NT2/D1 (cell line): ENCODE data around the gene TMEM39A.

ENCODE experiments used
- SUZ12 ChIP-seq: IDR thresholded peaks from 2 replicates; pipeline ENCODE4 v1.6.1; 2011; ENCODE audit not compliant: insufficient read length, insufficient read depth; ENCODE audit errors: extremely low read depth
- ZNF274 ChIP-seq: IDR thresholded peaks from 2 replicates; pipeline ENCODE4 v1.6.1; 2011; ENCODE audit warnings: mild to moderate bottlenecking, low read depth, low read length

- TF ChIP-seq ZNF274 (no peak), SUZ12 (no peak)
Observed at GRCh38 chr3:119400466-119400865, 62.9 kb downstream of the TMEM39A start.
